Camera-type eye (tissue), 1 donor: ENCODE measurements around the gene CPSF4. TPM values are rescaled to one million over a fixed set of nuclear protein-coding genes. Genes with fewer than 3 reads are reported as not detected.

Source experiments
- total RNA-seq: library from RNA; depleted of rRNA; stranded (reverse); fragments of >200 nt; gene quantifications from one replicate; pipeline ENCODE4 v1.2.3, GENCODE V29; 2014

CPSF4 gene
- 26.4 TPM for total RNA-seq

DNA sequence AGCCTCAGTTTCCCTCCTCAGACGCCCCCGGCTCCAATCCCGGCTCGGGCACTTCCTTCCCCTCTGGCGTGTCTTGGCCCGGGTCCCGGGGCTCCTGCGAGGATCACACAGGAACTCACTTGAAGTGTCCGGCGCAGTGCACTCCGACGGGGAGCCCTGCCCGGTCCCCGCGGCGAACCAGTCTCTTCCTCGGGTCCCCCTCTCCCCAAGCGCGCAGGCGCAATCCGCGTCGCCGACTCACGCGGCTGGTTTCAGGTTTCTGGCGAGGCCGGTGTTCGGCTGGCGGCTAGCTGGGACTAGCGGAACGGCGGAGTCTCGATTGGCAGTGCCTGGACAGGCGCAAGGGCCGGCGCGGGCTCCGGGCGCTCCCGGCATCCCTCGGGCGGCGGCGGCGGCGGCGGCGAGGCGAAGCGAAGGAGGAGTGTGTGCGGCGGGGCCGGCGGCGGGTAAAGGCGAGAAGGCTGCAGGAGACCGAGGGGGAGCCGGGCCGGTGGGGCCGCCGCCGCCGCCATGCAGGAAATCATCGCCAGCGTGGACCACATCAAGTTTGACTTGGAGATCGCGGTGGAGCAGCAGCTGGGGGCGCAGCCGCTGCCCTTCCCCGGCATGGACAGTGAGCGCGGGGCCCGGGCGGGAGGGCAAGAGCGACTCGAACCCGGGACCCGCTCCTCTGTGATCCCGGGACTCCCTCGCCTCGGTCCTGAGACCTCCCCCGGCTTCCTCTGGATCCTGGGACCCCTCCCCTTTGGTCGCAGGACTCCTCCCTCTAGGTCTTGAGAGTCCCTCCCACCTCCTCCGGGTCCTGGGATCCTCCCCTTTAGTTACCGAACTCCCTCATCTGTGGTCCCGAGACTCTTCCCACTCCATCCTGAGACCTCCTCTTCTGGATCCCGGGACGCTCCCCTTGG lies at the start of gene CPSF4, which contains the start of gene PTCD1:
TSS of gene CPSF4 (plus strand) at position 371 of the 908 bp plus-strand sequence. CDS start at position 511, 140 bp downstream.
TSS of gene PTCD1 (minus strand) at position 226 of the 908 bp plus-strand sequence. CDS start 3,556 bp downstream, outside the sequence.

DNA sequence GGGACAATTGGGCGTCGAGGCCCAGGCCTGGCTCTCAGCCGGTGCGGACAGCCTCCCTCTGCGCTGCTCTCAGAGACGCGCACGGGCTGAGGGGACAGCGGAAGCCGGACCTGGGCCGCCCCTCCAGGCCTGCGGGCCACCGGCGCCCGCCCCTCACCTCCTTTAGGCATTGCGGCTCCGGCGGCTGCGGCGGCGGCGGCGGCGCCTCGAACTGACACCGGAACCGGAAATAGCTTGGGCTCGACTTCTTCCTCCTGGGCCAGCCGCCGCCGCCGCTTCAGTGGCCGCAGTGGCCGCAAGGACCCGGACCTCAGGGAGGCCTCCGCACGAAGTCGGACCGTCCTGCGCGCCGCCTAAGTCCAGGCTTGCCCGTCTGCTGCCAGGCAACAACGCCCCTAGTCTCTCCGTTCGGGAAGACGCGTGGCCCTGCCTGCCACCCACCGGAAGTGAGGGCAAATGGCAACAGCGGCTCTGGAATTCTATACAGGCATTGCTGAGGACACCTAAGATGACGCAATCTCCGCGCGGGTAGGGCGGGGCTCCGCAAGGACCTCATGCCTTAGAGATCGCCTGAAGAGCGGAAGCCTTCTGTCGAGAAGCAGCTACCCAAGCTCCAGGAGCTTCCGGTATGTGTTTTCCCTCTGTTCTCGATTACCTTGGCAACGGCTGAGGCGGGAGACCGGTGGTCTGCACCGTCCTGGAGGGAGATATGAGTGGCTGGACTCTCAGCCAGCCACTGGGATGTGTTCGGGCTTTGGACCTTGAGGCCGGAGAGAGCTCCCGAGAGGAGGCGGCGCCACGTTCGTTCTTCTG lies 30.2 kb upstream of the CPSF4 start, which contains the start of the genes BUD31 and PDAP1:
TSS of gene BUD31 (plus strand) at position 591 of the 813 bp plus-strand sequence. CDS start 2,124 bp downstream, outside the sequence.
TSS of gene PDAP1 (minus strand) at position 219 of the 813 bp plus-strand sequence. CDS start at position 170, 49 bp downstream.

DNA sequence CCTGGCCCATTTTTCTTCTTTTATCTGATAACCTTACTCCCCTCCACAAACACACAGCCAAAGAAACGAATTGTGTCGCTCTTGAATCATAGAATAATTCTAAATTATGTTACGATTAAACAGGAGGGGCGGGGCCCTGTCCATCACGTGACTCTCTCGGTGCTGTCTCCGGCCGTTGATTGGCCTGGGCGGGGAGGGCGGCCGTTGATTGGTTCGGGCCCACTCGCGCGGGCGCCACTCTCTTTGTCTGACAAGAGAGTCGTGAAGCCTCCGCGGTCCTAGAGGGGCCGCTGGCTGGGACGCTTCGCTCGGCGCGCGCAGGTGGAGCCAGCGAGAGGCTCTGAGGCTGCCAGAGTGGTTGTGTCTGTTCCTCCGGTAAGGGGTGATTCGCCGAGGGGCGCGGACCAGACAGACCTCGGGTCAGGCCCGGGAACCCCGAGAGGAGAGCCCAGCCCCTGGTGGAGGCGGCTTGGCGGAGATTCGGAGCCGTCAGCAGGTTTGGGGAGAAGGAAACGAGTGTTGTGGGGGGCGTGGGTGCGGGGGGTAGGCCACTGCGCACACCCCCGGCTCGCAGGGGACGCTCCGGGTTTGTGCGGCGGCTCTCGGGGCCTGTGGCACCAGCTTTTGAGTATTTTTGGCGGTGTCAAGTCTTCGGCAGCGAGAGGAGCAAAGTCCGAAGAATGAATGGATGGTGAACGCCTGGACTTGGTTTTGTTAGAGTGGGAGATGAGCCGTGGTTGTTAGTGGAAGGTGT lies 34.0 kb downstream of the CPSF4 start, which contains the start of gene ZNF789:
TSS of gene ZNF789 (plus strand) at position 330 of the 754 bp plus-strand sequence. CDS start 3,567 bp downstream, outside the sequence.

GRCh38 chr7:99499721-99500636 lies 61.2 kb downstream of the CPSF4 start, which contains the start of gene ZNF394:
TSS of gene ZNF394 (minus strand) at chr7:99500281. CDS start at chr7:99500093, 188 bp downstream.

DNA sequence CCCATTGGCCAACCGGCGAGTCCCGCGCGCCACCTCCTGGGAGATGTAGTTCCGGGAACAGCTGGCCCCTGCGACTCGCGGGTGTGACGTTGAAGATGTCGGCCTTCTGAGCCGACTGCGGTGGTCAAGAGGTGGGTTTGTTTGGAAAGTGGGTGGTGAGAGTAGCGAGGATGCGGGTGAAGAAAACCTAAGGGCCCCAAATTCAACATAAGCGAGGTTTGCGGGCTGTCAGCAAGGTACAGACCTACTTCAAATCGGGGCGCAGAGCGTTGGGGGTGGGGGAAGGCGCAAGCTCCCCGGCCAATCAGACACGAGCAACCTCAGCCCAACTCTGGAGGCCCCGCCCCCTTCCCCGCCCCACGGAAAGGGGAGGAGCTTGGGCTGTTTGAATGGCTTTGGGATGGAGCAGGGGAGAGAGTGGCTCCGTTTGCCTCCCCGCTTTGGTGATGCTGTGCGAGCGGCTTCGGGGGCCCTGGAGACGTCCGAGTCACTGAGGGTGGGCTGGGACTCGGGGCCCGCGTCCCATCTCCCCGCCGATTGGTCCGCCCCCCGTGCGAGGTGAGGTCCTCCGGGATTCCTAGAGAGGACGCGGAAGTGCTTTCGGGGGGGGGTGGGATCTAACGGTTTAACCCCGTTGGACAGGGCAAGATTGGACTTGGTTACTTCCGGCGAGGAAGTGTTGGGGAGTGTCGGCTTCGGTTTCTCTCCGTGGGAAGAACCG lies 66.0 kb downstream of the CPSF4 start, which contains the start of gene ZKSCAN5:
TSS of gene ZKSCAN5 (plus strand) at position 60 of the 721 bp plus-strand sequence. CDS start 1,383 bp downstream, outside the sequence.

Other genes with a start within 250 kb of the CPSF4 start
- not detected for gene KPNA7, start 230.8 kb upstream of the CPSF4 start, total RNA-seq
- not detected for gene MYH16, start 166.1 kb upstream of the CPSF4 start, total RNA-seq
- gene ARPC1A, start 113.0 kb upstream of the CPSF4 start, total RNA-seq = 74.1 TPM
- 41.9 TPM for gene ARPC1B, start 64.2 kb upstream of the CPSF4 start, total RNA-seq
- gene PDAP1, start 30.3 kb upstream of the CPSF4 start, total RNA-seq = 58.3 TPM
- gene BUD31, start 30.0 kb upstream of the CPSF4 start, total RNA-seq = 43.3 TPM
- gene PTCD1, start 145 bp upstream of the CPSF4 start, total RNA-seq = 8.8 TPM
- gene ATP5MF, start 27.2 kb downstream of the CPSF4 start, total RNA-seq = 513 TPM
- 32.5 TPM for gene ZNF789, start 33.9 kb downstream of the CPSF4 start, total RNA-seq
- gene ZNF394, start 61.3 kb downstream of the CPSF4 start, total RNA-seq = 35.1 TPM
- gene ZKSCAN5, start 65.7 kb downstream of the CPSF4 start, total RNA-seq = 19.4 TPM
- gene FAM200A, start 113.2 kb downstream of the CPSF4 start, total RNA-seq = 21.8 TPM
- gene ZNF655, start 119.7 kb downstream of the CPSF4 start, total RNA-seq = 113 TPM
- gene TMEM225B, start 159.3 kb downstream of the CPSF4 start, total RNA-seq = not detected
- gene ZSCAN25, start 178.0 kb downstream of the CPSF4 start, total RNA-seq = 29.7 TPM
- 4.6 TPM for gene CYP3A5, start 241.1 kb downstream of the CPSF4 start, total RNA-seq